ENCODE data around the gene HCN1. TPM values are rescaled to one million over a fixed set of nuclear protein-coding genes. Genes with fewer than 3 reads are reported as not detected.

HCN1 gene
- total and polyA plus RNA-seq, 2 of the 13 experiments (the other 11 are each of a cell fraction or from before 2014, with no cell fraction given) = not detected

DNA sequence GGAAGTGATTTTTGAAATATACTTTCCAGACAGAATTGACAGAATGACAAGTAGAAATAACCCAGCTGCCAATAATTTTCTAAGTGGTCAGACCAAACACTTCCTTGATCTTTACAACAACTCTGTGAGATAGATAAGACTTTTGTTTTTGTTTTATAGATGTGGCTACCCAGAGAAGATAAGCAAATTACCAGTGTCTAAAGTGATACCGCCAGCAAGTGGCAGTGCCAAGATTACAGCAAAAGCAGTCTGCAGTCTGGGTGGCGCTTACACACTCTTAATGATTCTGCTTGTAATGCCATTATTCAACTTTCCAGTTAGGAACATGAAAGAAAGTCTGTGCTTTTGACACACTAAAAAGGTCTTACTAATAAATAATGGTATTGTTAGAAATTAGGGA is 92.1 kb downstream of the HCN1 start:
- Histone ChIP-seq H3K9me3 (ENCODE audit: low read length) (peaks cover 12% of the 10 kb centered on the region), H3K9ac (ENCODE audit: insufficient read depth, low read depth, low read length) (no peak overlapping the region), H3K36me3 (replicated peaks in 1 of 2; ENCODE audit: control insufficient read depth in 1 of 2, insufficient read depth in 2 of 2, low read length in 2 of 2) (no peaks in the 10 kb centered on the region), H2AFZ (ENCODE audit: low read length) (no peak overlapping the region), H3K4me3 (replicated peaks in 1 of 3; ENCODE audit: insufficient read depth in 1 of 3, low read depth in 2 of 3, low read length in 3 of 3) (no peak overlapping the region), H3K79me2 (ENCODE audit: insufficient read depth, low read length) (no peaks in the 10 kb centered on the region), H4K20me1 (ENCODE audit: insufficient read depth, low read length) (no peaks in the 10 kb centered on the region), H3K4me1 (ENCODE audit: insufficient read depth, low read length) (no peaks in the 10 kb centered on the region), H3K27me3 (ENCODE audit: control insufficient read depth in 1 of 2, insufficient read depth in 2 of 2, low read length in 2 of 2) (no peaks in the 10 kb centered on the region), H3K4me2 (ENCODE audit: low read depth, low read length) (no peak overlapping the region), H3K27ac (ENCODE audit: extremely low read length, insufficient read depth, low read length) (no peak overlapping the region)
- DNase-seq (ENCODE audit: low spot score) (no peak), ATAC-seq (no peak), FAIRE-seq (no peak)
- no TSS peak for BruUV-seq (replicated peaks)
- in situ Hi-C loops (cut with HindIII; ENCODE audit: extremely low pct_ligation_motif_present, low pct_unique_long_range_greater_than_20kb) (no loop called here), intact Hi-C loops (cut with micrococcal nuclease; ENCODE audit: unreplicated experiment) (no loop called here)
- no peak for TF ChIP-seq NR3C1 (CRISPR knock-in tag; IDR thresholded peaks at IDR 0.05)
- no peak for TF ChIP-seq ZNF136 (CRISPR knock-in tag; IDR thresholded peaks at IDR 0.05; ENCODE audit: low read depth)
- TF ChIP-seq PAWR (CRISPR knock-in tag; IDR thresholded peaks at IDR 0.05; ENCODE audit: borderline replicate concordance) = no peak
- TF ChIP-seq ZNF747 (CRISPR knock-in tag; IDR thresholded peaks at IDR 0.05; ENCODE audit: borderline replicate concordance) = no peak
- no peak for TF ChIP-seq RCOR2 (CRISPR knock-in tag; IDR thresholded peaks at IDR 0.05)
- no peak for TF ChIP-seq SNRNP70 (IDR thresholded peaks at IDR 0.05; ENCODE audit: low read depth, low read length)
- TF ChIP-seq, protein P1, sequence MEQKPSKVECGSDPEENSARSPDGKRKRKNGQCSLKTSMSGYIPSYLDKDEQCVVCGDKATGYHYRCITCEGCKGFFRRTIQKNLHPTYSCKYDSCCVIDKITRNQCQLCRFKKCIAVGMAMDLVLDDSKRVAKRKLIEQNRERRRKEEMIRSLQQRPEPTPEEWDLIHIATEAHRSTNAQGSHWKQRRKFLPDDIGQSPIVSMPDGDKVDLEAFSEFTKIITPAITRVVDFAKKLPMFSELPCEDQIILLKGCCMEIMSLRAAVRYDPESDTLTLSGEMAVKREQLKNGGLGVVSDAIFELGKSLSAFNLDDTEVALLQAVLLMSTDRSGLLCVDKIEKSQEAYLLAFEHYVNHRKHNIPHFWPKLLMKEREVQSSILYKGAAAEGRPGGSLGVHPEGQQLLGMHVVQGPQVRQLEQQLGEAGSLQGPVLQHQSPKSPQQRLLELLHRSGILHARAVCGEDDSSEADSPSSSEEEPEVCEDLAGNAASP (CRISPR knock-in tag; IDR thresholded peaks at IDR 0.05; ENCODE audit: borderline replicate concordance) = no peak
- TF ChIP-seq REPIN1 (CRISPR knock-in tag; IDR thresholded peaks at IDR 0.05; ENCODE audit: borderline replicate concordance, low read depth) = no peak
- TF ChIP-seq NFIB (CRISPR knock-in tag; IDR thresholded peaks at IDR 0.05; ENCODE audit: borderline replicate concordance) = no peak
- TF ChIP-seq, protein P2, sequence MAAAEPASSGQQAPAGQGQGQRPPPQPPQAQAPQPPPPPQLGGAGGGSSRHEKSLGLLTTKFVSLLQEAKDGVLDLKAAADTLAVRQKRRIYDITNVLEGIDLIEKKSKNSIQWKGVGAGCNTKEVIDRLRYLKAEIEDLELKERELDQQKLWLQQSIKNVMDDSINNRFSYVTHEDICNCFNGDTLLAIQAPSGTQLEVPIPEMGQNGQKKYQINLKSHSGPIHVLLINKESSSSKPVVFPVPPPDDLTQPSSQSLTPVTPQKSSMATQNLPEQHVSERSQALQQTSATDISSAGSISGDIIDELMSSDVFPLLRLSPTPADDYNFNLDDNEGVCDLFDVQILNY (CRISPR knock-in tag; conservative IDR thresholded peaks at IDR 0.05) = no peak
- no peak for TF ChIP-seq ZSCAN30 (CRISPR knock-in tag; IDR thresholded peaks at IDR 0.05)
- TF ChIP-seq ATM (IDR thresholded peaks at IDR 0.05; ENCODE audit: borderline replicate concordance) = no peak
- ChIA-PET POLR2A (no interaction called here), CTCF (ENCODE audit: low intra/inter-chr PET ratio, low total read pairs) (no interaction called here)
- 13% methylated on average over 2 of the region's 2 CpGs for WGBS (ENCODE audit: low lambda C conversion rate)

Data from HepG2 (cell line).